AG09309 (cell line): ENCODE results near the gene RESP18.

ENCODE experiments used
- DNase-seq: peaks from one replicate; pipeline ENCODE4 v3.0.0-alpha.2; 2010; ENCODE audit warnings: low read depth
- H3K4me3 ChIP-seq: 2 replicates; pipeline ENCODE4 v1.5.1; 2011; ENCODE audit warnings: mild to moderate bottlenecking, low read depth, low read length, moderate library complexity; ENCODE audit not compliant: control insufficient read depth
- TF ChIP-seq, protein P1 (sequence below): IDR thresholded peaks from 2 replicates; pipeline ENCODE4 v1.5.1; 2011; ENCODE audit warnings: mild to moderate bottlenecking, low read depth, low read length, inconsistent platforms; ENCODE audit not compliant: insufficient read depth, control insufficient read depth; ENCODE audit errors: missing control alignments

RESP18 gene

DNA sequence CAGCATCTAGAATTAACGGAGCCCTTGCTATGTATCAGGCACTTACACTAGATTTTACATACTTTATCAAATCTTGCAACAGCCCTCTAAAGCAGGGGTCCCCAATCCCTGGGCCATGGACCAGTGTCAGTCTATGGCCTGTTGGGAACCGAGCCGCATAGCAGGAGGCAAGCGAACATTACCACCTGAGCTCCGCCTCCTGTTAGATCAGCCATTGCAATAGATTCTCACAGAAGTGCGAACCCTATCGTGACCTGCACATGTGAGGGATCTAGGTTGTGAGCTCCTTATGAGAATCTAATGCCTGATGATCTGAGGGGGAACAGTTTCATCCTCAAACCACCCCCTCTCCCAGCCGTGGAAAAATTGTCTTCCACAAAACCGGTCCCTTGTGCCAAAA, 39.9 kb downstream of the RESP18 start:
- TF ChIP-seq, protein P1, sequence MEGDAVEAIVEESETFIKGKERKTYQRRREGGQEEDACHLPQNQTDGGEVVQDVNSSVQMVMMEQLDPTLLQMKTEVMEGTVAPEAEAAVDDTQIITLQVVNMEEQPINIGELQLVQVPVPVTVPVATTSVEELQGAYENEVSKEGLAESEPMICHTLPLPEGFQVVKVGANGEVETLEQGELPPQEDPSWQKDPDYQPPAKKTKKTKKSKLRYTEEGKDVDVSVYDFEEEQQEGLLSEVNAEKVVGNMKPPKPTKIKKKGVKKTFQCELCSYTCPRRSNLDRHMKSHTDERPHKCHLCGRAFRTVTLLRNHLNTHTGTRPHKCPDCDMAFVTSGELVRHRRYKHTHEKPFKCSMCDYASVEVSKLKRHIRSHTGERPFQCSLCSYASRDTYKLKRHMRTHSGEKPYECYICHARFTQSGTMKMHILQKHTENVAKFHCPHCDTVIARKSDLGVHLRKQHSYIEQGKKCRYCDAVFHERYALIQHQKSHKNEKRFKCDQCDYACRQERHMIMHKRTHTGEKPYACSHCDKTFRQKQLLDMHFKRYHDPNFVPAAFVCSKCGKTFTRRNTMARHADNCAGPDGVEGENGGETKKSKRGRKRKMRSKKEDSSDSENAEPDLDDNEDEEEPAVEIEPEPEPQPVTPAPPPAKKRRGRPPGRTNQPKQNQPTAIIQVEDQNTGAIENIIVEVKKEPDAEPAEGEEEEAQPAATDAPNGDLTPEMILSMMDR = no peak
- no peak overlapping the region for H3K4me3 ChIP-seq
- no peak for DNase-seq

DNA sequence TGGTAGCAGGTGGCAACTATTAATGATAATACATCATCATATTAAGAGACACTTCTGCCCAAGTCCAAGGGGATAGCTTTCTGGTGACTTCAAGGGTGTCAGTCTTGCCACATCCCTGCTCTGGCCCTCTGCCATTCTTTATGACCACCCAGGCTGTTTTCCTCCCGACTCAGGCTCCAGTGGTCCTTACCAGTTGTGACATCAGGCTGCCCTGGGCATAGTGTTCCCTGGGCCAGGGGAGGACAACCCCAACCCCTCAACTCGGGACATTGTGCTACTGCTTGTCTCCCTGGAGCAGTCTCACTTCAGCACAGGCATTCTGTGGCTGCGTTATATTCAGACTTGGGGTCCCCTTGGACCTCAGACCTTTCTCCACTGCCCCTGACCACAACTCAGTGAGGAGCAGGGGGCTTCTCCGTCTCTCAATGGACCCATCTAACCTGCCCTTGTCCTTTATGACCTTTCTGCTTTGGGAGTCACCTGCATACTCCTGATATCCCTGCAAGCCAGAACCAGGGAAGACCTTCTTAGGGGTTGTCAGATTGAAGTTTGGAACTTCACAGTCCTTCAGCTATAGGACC, 40.5 kb downstream of the RESP18 start:
- TF ChIP-seq, protein P1 = no peak
- no peak for DNase-seq
- H3K4me3 ChIP-seq = no peak overlapping the region

DNA sequence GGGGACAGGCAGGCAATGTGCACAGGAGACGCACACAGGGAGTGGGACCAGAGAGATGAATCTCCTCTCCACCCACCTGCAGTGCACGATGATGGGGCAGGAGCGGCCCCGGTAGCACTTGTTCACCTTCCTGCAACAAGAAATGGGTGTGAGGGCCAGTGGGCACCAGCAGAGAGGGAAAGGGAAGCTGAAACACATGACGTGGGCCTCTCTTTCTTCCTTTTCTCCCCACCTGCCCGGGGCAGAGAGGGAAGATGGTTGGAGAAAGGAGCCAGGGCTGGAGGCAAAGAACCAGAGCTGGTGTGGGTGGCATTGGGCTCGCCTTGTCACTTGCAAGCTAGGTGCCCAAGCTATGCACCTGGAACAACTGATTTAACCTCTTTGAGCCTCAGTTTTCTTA, 41.1 kb downstream of the RESP18 start:
- TF ChIP-seq, protein P1 = no peak
- H3K4me3 ChIP-seq = no peak overlapping the region
- DNase-seq = no peak

DNA sequence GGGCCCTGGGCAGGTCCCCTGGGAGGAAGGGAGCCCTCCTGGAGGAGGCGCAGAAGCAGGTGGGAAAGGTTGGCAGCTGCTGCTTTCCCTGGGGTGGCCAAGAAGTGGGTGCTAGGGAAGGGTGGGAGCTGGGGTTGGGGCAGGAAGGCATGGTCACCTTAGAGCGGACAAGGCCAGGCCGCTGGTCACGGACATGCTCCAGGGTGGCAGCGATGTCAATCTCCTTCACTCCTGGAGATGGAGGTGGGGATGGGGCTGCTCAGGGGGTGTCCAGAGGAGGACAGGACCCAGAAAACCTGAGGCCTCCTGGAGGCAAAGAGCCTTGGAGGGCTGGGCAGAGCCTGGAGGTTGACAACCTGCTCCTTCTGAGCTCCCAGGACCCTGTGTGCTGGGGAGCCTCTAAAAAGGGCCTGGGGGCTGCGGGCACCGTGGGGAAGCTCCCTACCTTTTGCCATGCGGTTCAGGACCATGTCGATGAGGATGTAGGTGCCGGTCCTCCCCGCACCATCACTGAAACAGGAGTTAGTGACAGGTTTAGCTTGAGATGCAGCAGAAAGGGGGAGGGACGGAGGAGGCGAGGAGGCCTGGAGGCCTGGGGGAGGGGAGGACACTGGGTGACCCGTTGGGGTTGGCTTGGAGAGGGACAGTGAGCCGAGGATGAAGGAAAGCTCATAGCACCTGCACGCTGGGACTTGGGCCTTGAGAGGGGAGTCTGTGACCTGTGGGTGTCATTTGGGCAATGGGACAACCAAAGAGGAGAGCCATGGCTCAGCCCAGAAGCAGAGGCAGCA, 42.0 kb downstream of the RESP18 start:
- TF ChIP-seq, protein P1 = no peak
- no peak overlapping the region for H3K4me3 ChIP-seq
- DNase-seq = no peak

DNA sequence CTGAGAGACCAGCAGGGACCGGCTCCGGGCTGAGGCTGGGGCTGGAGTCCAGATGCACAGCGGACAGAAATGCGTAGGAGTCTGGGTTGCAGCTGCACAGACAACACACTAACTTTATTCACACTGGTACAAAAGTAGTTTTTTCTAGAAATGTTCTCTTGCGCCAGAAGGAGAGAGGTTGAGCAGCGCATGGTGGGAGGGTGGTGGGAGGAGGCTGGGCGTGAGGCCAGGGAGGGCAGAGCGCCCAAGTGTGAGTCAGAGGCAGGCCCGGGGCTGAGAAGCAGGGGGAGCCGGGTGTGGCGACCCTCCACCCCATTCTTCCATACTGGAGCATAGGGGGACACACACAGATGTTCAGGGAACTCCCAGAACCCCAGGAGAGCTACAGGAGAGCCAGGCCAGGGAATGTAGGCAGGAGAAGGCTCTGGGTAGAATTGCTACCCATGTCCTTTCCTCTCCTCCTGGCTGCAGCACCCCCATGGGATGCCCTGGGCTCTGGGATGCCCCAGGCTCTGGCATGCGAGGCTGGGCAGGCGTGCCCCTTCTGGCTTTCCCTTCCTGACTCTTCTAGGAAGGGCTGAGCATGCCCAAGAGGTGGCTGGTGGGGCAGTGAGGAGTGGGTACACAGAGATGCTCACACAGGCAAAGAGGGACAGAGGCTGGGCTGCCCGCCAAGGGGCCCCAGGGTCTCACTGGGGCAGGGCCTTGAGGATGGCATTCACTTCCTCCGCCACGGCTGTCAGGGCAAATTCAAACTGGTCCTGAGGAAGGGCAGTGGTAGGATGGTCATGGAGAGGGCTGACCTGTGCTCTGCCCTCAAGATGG, 42.8 kb downstream of the RESP18 start:
- no peak overlapping the region for H3K4me3 ChIP-seq
- DNase-seq = peak; percentile 76
- TF ChIP-seq, protein P1 = no peak

DNA sequence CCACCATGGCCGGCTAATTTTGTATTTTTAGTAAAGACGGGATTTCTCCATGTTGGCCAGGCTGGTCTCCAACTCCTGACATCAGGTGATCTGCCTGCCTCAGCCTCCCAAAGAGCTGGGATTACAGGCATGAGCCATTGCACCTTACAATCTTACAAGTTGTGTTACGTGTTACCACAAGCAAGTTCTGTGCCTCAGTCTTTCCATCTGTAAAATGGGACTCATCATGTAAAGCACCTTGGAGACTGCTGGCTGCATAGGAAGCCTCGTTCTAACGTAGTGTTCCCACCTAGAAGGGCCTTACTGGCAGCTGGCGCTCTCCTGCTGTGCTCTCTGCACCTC, 43.4 kb downstream of the RESP18 start:
- no peak for DNase-seq
- no peak overlapping the region for H3K4me3 ChIP-seq
- TF ChIP-seq, protein P1 = no peak
